Activated B cell treated with CpG ODN at 0.5 μM for 24 hours (primary cell): ENCODE measurements around the gene IL36B. TPM values are rescaled to one million over a fixed set of nuclear protein-coding genes. Genes with fewer than 3 reads are reported as not detected.

Source experiments
- ATAC-seq: fragments of 200-7000 bp; cut with Tn5 transposase; one replicate; pipeline ENCODE4 v1.10.0; 2021; ENCODE audit warnings: low read depth, mild to moderate bottlenecking, moderate library complexity
- CTCF ChIA-PET: fragments of 350-600 bp; sonication (Branson Sonifier 250); formaldehyde crosslinking; loops from one replicate; lab custom pipeline; 2021; ENCODE audit warnings: antibody characterized with exemption; lab: Charles Lee
- POLR2A ChIA-PET: fragments of 350-600 bp; sonication (Branson Sonifier 250); formaldehyde crosslinking; loops from one replicate; lab custom pipeline; 2021; ENCODE audit warnings: antibody characterized with exemption; lab: Charles Lee
- DNase-seq: peaks from one replicate; pipeline ENCODE4 v3.0.0; 2022
- H3K27ac Mint-ChIP-seq: one replicate; pipeline ENCODE4 v1.8.0; 2020; ENCODE audit warnings: mixed read lengths
- H3K27me3 Mint-ChIP-seq: one replicate; pipeline ENCODE4 v1.8.0; 2021; ENCODE audit warnings: mixed read lengths
- H3K36me3 Mint-ChIP-seq: one replicate; pipeline ENCODE4 v1.8.0; 2021; ENCODE audit warnings: low read depth, mixed read lengths
- H3K4me1 Mint-ChIP-seq: one replicate; pipeline ENCODE4 v1.8.0; 2021; ENCODE audit warnings: mixed read lengths
- H3K4me3 Mint-ChIP-seq: one replicate; pipeline ENCODE4 v1.8.0; 2020; ENCODE audit warnings: mild to moderate bottlenecking, mixed read lengths
- H3K9me3 Mint-ChIP-seq: one replicate; pipeline ENCODE4 v1.8.0; 2020; ENCODE audit warnings: mixed read lengths
- CTCF ChIP-seq: fragments of 200-600 bp; IDR thresholded peaks from one replicate; pipeline ENCODE4 v1.8.0; 2022; ENCODE audit warnings: antibody characterized with exemption, mild to moderate bottlenecking
- intact Hi-C: fragments of 100-400 bp; cut with micrococcal nuclease; formaldehyde crosslinking; loops from one replicate; pipeline ENCODE4 v1.15.1; 2024
- total RNA-seq: library from RNA; stranded (reverse); gene quantifications from 2 replicates; pipeline ENCODE4 v1.2.3, GENCODE V29; 2022

Gene IL36B
- total RNA-seq, 1 donor from 2014 or later = not detected

- peaks cover 2% of the 10 kb centered on the region for H3K9me3 Mint-ChIP-seq
- no peak for ATAC-seq
- no peak overlapping the region for H3K4me3 Mint-ChIP-seq
- intact Hi-C loops = no loop called here
- no peak for DNase-seq
- H3K36me3 Mint-ChIP-seq = no peaks in the 10 kb centered on the region
- H3K27ac Mint-ChIP-seq = no peak overlapping the region
- ChIA-PET POLR2A (no interaction called here), CTCF (no interaction called here)
- peaks cover 30% of the 10 kb centered on the region for H3K27me3 Mint-ChIP-seq
- no peaks in the 10 kb centered on the region for H3K4me1 Mint-ChIP-seq
- no peak for TF ChIP-seq CTCF
Observed at GRCh38 chr2:113064898-113065297, 12.2 kb upstream of the IL36B start.

- Mint-ChIP-seq H3K36me3 (no peaks in the 10 kb centered on the region), H3K4me1 (no peaks in the 10 kb centered on the region), H3K27ac (no peak overlapping the region), H3K4me3 (no peak overlapping the region), H3K27me3 (peaks cover 24% of the 10 kb centered on the region), H3K9me3 (peaks cover 2% of the 10 kb centered on the region)
- CTCF ChIA-PET = no interaction called here
- intact Hi-C loops = no loop called here
- ATAC-seq = no peak
- no peak for TF ChIP-seq CTCF
- no peak for DNase-seq
- POLR2A ChIA-PET = no interaction called here
Observed at GRCh38 chr2:113064281-113064680, 11.6 kb upstream of the IL36B start.

- intact Hi-C loops = no loop called here
- CTCF ChIA-PET = no interaction called here
- H3K27ac Mint-ChIP-seq = no peak overlapping the region
- no peak for DNase-seq
- no peaks in the 10 kb centered on the region for H3K4me1 Mint-ChIP-seq
- no peak for TF ChIP-seq CTCF
- no peak for ATAC-seq
- H3K4me3 Mint-ChIP-seq = no peak overlapping the region
- peaks cover 2% of the 10 kb centered on the region for H3K9me3 Mint-ChIP-seq
- peaks cover 17% of the 10 kb centered on the region for H3K27me3 Mint-ChIP-seq
- H3K36me3 Mint-ChIP-seq = no peaks in the 10 kb centered on the region
- POLR2A ChIA-PET = no interaction called here
Observed at GRCh38 chr2:113061896-113062770, 9.5 kb upstream of the IL36B start.

GRCh38 chr2:113061241-113061640 lies 8.6 kb upstream of the IL36B start:
- no peak for TF ChIP-seq CTCF
- Mint-ChIP-seq H3K27ac (no peak overlapping the region), H3K4me1 (no peaks in the 10 kb centered on the region), H3K9me3 (peaks cover 4% of the 10 kb centered on the region), H3K27me3 (peaks cover 19% of the 10 kb centered on the region), H3K4me3 (no peak overlapping the region), H3K36me3 (no peaks in the 10 kb centered on the region)
- POLR2A ChIA-PET = no interaction called here
- DNase-seq (no peak), ATAC-seq (no peak)
- CTCF ChIA-PET = no interaction called here
- intact Hi-C loops = no loop called here

GRCh38 chr2:113060796-113061195 lies 8.1 kb upstream of the IL36B start:
- ATAC-seq = no peak
- ChIA-PET CTCF (no interaction called here), POLR2A (no interaction called here)
- Mint-ChIP-seq H3K27ac (no peak overlapping the region), H3K9me3 (peaks cover 9% of the 10 kb centered on the region), H3K4me3 (no peak overlapping the region), H3K27me3 (peaks cover 21% of the 10 kb centered on the region), H3K4me1 (no peaks in the 10 kb centered on the region), H3K36me3 (no peaks in the 10 kb centered on the region)
- intact Hi-C loops = no loop called here
- no peak for DNase-seq
- TF ChIP-seq CTCF = no peak
